Fibroblast of skin of left biceps (primary cell): ENCODE data around the gene TGM1.
"Not testable (repeated sequence)": the region's sequence is repeated elsewhere in the genome, so short reads cannot be mapped to it uniquely, and the experiment has no call there.

Source experiments
- DNase-seq, 2 experiments: peaks; one replicate each; pipeline ENCODE4 v3.0.0-alpha.2; 2013; ENCODE audit warnings: low read depth in 2 of 2

TGM1 gene

DNA sequence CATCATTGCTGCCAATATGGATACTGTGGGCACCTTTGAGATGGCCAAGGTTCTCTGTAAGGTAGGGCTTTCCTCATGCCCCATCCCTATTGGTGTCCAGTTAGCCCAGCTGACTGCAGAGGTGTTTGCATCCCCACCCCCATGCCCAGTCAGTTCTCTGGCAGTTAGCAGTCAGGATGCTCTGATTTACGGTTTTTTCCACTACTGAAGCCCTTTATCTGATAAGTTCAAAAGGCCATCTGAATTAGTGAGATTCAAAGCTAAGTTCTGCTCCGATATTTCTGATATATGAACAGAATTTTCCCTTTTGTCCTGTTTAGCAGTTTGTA lies 29.5 kb downstream of the TGM1 start:
- no peak for DNase-seq

GRCh38 chr14:24232645-24233537 lies 30.1 kb downstream of the TGM1 start, which contains the start of gene GMPR2:
TSS of gene GMPR2 (plus strand) at chr14:24232929. CDS start at chr14:24233254, 325 bp downstream.
- DNase-seq: no peak

GRCh38 chr14:24232121-24232644 lies 30.8 kb downstream of the TGM1 start, which contains the start of gene NEDD8:
TSS of gene NEDD8 (minus strand) at chr14:24232367. CDS start at chr14:24232267, 100 bp downstream.
- DNase-seq: peak; percentile 95 to 96

DNA sequence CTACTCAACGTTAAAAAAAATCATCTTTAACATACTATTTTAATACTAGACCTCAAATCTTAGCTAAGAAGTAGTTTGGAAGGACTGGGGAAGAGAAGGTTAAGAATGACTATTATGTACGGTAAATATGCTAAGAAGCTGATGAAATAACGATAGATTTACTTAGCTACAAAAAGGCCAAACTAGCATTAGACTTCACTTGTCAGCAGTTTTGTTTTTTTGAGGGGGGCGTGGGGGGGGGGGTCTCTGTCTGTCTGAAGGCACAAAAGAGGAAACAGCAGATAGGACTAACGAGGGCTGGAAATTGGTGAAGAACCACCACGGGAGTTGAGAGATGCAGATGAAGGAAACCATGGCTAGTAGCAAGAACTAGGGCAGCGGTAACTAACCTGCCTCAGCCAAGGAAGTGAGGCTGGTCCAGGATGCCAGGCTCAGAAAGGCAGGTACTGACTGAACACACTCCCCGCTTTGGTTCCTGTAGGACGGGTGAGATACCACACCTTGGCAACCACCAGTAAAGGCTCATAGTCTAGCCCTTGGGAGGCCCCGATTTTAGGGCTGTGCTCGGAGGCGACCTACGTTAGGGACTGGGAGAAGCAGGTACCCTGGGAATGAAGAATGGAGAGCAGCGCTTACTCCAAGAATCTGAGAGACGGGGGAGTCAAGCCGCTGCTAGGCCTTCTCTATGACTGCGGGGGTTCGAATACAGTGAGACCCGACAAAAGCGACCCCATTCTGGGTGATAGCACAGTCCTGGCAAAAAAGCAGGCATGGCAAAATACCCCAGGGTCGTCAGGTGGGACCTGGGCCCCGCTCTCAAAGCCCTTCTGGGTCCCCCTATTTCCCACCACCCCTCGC lies 31.5 kb downstream of the TGM1 start:
- DNase-seq: no peak

- DNase-seq: no peak
These were observed 34.1 kb downstream of the TGM1 start for GRCh38 chr14:24228902-24229301.

- DNase-seq: no peak
These were observed 36.5 kb downstream of the TGM1 start for GRCh38 chr14:24226473-24226872.

DNA sequence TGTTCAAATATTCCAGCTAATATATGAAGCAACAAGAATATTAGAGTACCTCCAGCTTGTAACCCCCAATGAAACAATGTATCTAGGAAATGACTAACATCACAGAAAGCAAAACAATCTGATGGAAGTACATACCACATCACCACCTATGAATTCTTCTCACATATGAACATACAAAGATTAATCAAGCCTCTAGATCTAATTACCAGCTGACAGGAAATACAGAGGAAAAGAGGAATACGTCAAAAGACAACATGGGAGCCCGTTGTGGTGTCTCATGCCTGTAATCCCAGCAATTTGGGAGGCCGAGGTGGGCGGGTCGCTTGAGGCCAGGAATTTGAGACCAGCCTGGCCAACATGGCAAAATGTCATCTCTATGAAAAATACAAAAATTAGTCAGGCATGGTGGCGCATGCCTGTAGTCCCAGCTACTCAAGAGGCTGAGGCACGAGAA lies 38.3 kb downstream of the TGM1 start:
- DNase-seq: peak; percentile 80 to 85

DNA sequence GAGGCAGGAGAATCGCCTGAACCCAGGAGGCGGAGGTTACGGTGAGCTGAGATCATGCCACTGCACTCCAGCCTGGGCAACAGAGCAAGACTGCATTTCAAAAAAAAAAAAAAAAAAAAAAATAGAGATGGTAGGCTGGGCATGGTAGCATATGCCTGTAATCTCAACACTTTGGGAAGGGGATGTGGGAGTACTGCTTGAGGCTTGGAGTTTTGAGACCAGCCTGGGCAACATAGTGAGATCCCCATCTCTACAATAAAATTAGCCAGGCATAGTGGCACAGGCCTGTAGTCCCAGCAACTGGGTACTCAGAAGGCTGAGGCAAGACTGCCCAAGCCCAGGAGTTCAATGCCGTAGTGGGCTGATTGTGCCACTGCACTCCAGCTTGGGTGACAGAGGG lies 40.0 kb downstream of the TGM1 start:
- not testable (repeated sequence) for DNase-seq

DNA sequence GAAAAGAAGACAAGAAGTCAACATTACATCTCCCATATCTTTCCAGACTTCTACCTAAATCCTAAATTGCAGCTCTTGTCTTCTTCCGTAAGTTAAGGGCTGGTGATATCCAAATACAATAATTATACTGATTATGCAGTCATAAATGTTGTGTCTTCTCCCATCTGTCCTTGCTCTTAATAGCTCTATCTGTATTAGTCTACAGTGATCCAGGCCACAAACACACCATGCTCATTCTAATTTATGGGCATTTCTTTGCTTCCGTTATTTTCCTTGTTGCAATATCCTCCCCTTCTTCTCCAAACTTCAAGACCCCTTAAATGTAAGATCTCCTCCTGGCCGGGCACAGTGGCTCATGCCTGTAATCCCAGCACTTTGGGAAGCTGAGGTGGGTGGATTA lies 43.5 kb downstream of the TGM1 start:
- DNase-seq: no peak

DNA sequence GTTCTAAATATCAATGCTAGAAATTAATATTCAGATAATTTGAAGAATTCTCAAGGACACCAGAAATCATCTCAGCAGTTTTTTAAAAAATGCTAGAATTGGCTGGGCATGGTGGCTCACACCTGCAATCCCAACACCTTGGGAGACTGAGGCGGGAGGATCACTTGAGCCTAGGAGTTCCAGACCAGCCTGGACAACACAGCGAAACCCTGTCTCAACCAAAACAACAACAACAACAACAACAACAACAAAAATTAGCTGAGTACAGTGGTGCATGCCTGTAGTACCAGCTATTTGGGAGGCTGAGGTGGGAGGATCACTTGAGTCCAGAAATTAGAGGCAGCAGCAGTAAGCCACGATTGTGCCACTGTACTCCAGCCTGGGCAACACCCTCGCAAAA lies 43.9 kb downstream of the TGM1 start:
- no peak for DNase-seq

- DNase-seq: not testable (repeated sequence)
These were observed 46.1 kb downstream of the TGM1 start for GRCh38 chr14:24216876-24217275.

DNA sequence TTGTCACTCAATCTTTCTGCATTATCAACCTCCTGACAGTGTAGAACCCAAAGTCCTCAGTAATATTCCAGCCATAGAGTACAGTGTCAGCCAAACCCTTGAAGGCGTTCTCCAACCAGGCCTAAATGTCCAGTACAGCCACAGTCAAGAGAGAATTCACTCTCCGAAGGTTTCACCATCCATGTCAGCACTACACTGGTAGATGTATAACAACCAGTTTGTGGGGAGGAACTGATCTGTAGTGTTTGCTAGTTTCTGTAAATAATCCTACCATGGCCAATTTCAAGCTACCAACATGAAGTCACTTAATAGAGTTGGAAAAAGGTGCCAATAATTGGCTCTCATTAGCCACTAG lies 46.7 kb downstream of the TGM1 start:
- DNase-seq: no peak

DNA sequence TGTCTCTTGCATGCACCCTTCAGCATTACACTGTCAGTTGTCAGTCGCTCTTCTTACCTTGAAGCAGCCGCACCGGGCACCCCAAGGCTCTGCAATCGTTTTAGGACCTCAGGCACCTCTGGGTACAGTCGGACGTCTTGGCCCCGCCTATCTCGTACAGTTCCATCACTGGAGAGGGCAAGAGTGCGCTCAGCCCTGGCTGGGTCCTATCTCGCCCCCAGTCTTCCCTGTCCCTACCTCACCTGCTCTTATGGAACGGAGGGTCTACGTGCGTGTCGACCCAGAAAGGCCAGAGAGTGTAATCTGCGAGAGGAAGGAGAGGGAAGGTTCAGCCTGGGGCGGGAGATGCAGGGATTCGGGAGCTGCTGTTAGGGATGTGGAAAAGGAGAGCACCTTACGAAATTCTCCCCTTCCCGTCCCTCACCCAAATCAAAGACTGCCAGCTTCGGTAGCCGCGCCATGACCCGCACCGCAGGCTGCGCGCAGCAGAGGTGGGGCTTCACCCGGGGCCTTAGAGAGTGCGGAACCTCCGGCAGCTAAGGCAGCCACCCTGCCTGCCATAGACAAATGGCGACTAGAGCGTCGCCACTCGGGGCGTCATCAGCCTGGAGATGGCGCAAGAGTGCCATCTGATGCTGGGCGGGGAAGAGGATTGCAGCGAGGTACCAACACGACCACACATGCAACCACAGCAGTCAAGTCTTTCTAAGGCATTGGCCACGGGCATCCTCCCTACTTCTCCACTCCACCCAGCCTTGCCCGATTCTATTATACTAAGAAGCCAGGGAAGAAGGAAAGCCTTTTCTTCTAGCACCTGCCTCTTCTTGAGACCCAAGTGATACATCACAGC lies 47.3 kb downstream of the TGM1 start, which contains the start of gene MDP1:
MDP1 (minus strand) TSS at position 572 of the 850 bp plus-strand sequence; CDS start at position 461, 111 bp downstream.
- peak; percentile 48 to 49 for DNase-seq

DNA sequence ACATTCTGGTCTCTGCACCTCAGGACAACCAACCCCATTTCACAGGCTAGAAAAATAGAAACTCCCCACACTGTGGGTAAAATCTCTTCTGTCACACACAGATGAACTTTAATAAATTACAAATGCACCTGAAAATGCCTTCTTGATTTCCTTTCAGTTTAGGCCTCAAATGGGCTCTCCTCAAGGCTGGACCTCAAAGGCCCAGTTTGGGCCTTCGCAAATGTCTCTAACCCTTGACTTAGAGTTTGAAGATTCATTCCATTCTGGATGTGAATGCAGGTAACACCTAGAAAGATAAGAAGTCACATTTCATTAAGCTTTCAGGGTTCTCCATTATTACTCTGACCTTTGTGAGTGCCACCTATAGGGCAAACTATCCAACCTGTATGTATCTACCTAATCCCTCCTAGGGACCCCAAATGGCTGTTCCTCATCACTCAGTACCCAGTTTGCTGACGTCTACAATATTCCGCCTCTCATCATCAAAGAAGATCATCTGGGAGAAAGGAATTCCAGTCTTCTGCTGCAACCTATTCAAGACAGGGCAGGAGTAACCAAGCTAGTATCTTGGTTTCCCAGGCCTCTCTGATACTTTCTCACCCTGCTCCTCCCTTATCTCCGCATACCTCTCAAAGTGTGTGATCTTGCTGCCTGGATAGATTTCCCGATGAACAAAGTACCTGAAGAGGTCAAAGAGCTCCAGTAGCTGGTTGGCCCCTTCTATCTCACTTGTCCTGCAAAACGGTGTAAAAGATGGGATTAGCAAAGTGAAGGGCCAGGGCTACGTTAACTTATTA lies 48.9 kb downstream of the TGM1 start:
- DNase-seq: no peak

GRCh38 chr14:24212924-24213865 lies 49.8 kb downstream of the TGM1 start, which contains the start of gene CHMP4A:
TSS of gene CHMP4A (minus strand) at chr14:24213488. CDS start at chr14:24213439, 49 bp downstream.
- peak; percentile 93 to 95 for DNase-seq

DNA sequence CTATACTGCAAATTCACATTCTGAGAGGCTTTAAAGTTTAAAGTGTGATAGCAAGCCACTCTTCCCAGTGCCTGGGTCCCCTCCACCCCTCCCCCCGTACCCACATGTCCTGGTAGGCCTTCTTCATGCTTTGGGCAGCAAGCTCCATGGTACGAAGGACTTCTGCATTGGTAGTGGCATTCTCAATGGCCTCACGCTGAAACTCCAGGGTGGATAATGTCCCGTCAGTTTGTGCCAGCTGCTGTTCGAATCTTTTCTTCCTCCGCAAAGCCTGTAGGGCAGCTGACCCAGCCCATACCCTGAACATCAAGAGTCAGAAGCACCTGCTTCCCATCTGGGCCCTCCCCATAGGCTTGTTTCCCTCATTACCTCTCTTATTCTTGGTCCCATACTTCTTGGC lies 51.7 kb downstream of the TGM1 start:
- no peak for DNase-seq

DNA sequence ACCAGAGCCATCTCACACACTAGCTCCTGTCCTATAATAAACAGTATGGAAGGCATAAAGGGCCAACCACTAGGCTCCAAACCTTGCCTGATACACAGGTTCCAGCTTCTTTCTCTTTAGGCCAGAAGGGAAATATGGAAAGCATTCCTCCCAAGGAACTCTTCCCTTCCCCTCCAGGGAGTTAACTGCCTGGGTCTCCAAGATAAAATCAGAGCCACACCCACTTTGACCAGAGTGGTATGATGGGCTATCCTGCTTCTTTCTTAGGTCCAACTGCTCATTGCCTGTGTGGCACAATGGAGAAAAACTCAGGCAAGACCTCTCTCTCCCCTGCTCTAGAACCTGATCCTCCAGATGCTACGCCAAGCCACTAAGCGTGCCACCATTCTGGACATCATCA lies 55.4 kb downstream of the TGM1 start:
- DNase-seq: no peak

DNA sequence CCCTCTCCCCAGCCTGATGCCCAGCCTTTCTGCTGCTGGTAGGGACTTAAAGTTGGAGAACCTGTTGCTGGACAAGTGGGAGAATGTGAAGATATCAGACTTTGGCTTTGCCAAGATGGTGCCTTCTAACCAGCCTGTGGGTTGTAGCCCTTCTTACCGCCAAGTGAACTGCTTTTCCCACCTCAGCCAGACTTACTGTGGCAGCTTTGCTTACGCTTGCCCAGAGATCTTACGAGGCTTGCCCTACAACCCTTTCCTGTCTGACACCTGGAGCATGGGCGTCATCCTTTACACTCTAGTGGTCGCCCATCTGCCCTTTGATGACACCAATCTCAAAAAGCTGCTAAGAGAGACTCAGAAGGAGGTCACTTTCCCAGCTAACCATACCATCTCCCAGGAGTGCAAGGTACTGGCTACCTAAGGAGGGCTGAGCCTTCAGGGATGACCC lies 55.8 kb downstream of the TGM1 start:
- DNase-seq: no peak
